ENCODE results near the gene LEFTY1.

- TF ChIP-seq CTCF (IDR thresholded peaks at IDR 0.05): no peak
- TF ChIP-seq POLR2A (IDR thresholded peaks at IDR 0.05): no peak
Measured at GRCh38 chr1:225937048-225937968, 48.4 kb upstream of the LEFTY1 start.

Measured in thyroid gland (tissue), 4 donors.